A172 (cell line): ENCODE measurements around the gene RAB3B. TPM values are rescaled to one million over a fixed set of nuclear protein-coding genes. Genes with fewer than 3 reads are reported as not detected.
"Not testable (repeated sequence)": the region's sequence is repeated elsewhere in the genome, so short reads cannot be mapped to it uniquely, and the experiment has no call there.

ENCODE experiments used
- DNase-seq: peaks from one replicate; pipeline ENCODE4 v3.0.0-alpha.2; 2015; ENCODE audit warnings: low spot score
- total RNA-seq: library from RNA; depleted of rRNA; stranded (reverse); fragments of >200 nt; shearing (Covaris generic); gene quantifications from 2 replicates; pipeline ENCODE4 v1.2.3, GENCODE V29; 2014

RAB3B gene
- total RNA-seq, 1 experiment from 2014 or later: 9.0 TPM

GRCh38 chr1:51920130-51920529 is 70.4 kb downstream of the RAB3B start:
- no peak for DNase-seq

- DNase-seq: no peak
Measured at GRCh38 chr1:51919684-51920083, 70.8 kb downstream of the RAB3B start.

GRCh38 chr1:51916587-51917405 is 73.7 kb downstream of the RAB3B start:
- DNase-seq: peak; percentile 35

- no peak for DNase-seq
Measured at GRCh38 chr1:51915951-51916350, 74.5 kb downstream of the RAB3B start.

GRCh38 chr1:51912881-51913280 is 77.6 kb downstream of the RAB3B start:
- no peak for DNase-seq

- no peak for DNase-seq
Measured at GRCh38 chr1:51910221-51911000, 80.1 kb downstream of the RAB3B start.

GRCh38 chr1:51908499-51908898 is 82.0 kb downstream of the RAB3B start:
- DNase-seq: no peak

GRCh38 chr1:51907079-51907702 is 83.3 kb downstream of the RAB3B start:
- no peak for DNase-seq

- DNase-seq: no peak
Measured at GRCh38 chr1:51906306-51907078, 84.0 kb downstream of the RAB3B start.

- DNase-seq: no peak
Measured at GRCh38 chr1:51902456-51902855, 88.0 kb downstream of the RAB3B start.

GRCh38 chr1:51901151-51901550 is 89.3 kb downstream of the RAB3B start:
- DNase-seq: no peak

- no peak for DNase-seq
Measured at GRCh38 chr1:51899022-51899421, 91.5 kb downstream of the RAB3B start.

- DNase-seq: peak; percentile 87
Measured at GRCh38 chr1:51898090-51898734, 92.3 kb downstream of the RAB3B start.

GRCh38 chr1:51897699-51898031 is 92.8 kb downstream of the RAB3B start:
- DNase-seq: peak; percentile 79

GRCh38 chr1:51894748-51895147 is 95.8 kb downstream of the RAB3B start:
- not testable (repeated sequence) for DNase-seq

- DNase-seq: peak; percentile 99
Measured at GRCh38 chr1:51878616-51879336, 111.7 kb downstream of the RAB3B start, which contains the start of gene NRDC. Gene NRDC, minus strand, starts transcription at chr1:51878727. Its CDS starts 112 bp downstream, at chr1:51878615.

GRCh38 chr1:51878308-51878615 is 112.2 kb downstream of the RAB3B start:
- DNase-seq: no peak

GRCh38 chr1:51877434-51878307 is 112.8 kb downstream of the RAB3B start:
- DNase-seq: peak; percentile 40

- no peak for DNase-seq
Measured at GRCh38 chr1:51875836-51876235, 114.7 kb downstream of the RAB3B start.

GRCh38 chr1:51875291-51875772 is 115.2 kb downstream of the RAB3B start:
- DNase-seq: no peak
